Psoas muscle (tissue), 8 donors: Measurements from ENCODE around the gene CNST. TPM values are rescaled to one million over a fixed set of nuclear protein-coding genes. Genes with fewer than 3 reads are reported as not detected.
A peak's percentile ranks its signal among the peaks of the same experiment; 100 is the strongest.
"Not testable (repeated sequence)": the region's sequence is repeated elsewhere in the genome, so short reads cannot be mapped to it uniquely, and the experiment has no call there.

Source experiments
- ATAC-seq, 4 donors: fragments of 200-7000 bp; cut with Tn5 transposase; one replicate each; pipeline ENCODE4 v1.9.1; 2020; ENCODE audit warnings: moderate library complexity in 3 of 4, mild to moderate bottlenecking in 2 of 4
- DNase-seq, 2 donors: peaks; one replicate each; pipeline ENCODE4 v3.0.0-alpha.2; 2020
- H3K27ac ChIP-seq: fragments of 200-600 bp; one replicate; pipeline ENCODE4 v1.8.0; 2022
- H3K27me3 ChIP-seq, 3 donors: fragments of 200-600 bp in 1 of 3; one replicate each; pipeline versions ENCODE4 v1.6.1 to v1.8.0; 2013 to 2022; ENCODE audit warnings: low read length in 2 of 3, mild to moderate bottlenecking in 2 of 3, moderate library complexity in 1 of 3; ENCODE audit not compliant: insufficient read depth in 3 of 3
- H3K36me3 ChIP-seq, 2 donors: fragments of 200-600 bp in 1 of 2; one replicate each; pipeline versions ENCODE4 v1.6.1 to v1.8.0; 2013 to 2022; ENCODE audit warnings: low read depth in 1 of 2, mild to moderate bottlenecking in 1 of 2, moderate library complexity in 1 of 2; ENCODE audit not compliant: insufficient read depth in 1 of 2
- H3K4me1 ChIP-seq: fragments of 200-600 bp; one replicate; pipeline ENCODE4 v1.8.0; 2022
- H3K4me3 ChIP-seq: fragments of 200-600 bp; one replicate; pipeline ENCODE4 v1.8.0; 2022; ENCODE audit warnings: mild to moderate bottlenecking
- H3K9me3 ChIP-seq: fragments of 200-600 bp; one replicate; pipeline ENCODE4 v1.8.0; 2022
- CTCF ChIP-seq: fragments of 200-600 bp; IDR thresholded peaks from one replicate; pipeline ENCODE4 v1.8.0; 2022; ENCODE audit warnings: antibody characterized with exemption
- WGBS, 3 donors: extraction: QIAGEN DNeasy Blood & Tissue Kit; methylation state at CpG; one replicate each; pipeline versions ENCODE4 v1.1.6 to v1.1.7; 2013; 5-methylcytosine and 5-hydroxymethylcytosine counted together
- intact Hi-C, 2 donors: fragments of 100-400 bp; cut with DNase I; formaldehyde crosslinking; loops; one replicate each; pipeline versions ENCODE4 v1.11.0 to v1.14.2; 2022
- polyA plus RNA-seq, 3 donors: library from polyadenylated mRNA; stranded (reverse); fragments of 200-250 nt; gene quantifications; one replicate each; pipeline ENCODE4 v1.2.3, GENCODE V29; 2013
- total RNA-seq, 4 donors: library from RNA; stranded (reverse); fragmentation: NEBNext Ultra II Directional in 2 of 4; extraction: Animal tissue kit (Norgen Biotek cat#: 25700) in 2 of 4; gene quantifications; one replicate each; pipeline versions ENCODE4 v1.2.1 to v1.2.4, GENCODE V29; 2021 to 2023
- donor health status: healthy with polysubstance abuse.
- donor health status: DM: no; HTN: no; CAD: no; lungs with moderate emphysema.
- donor health status: Bipolar disorder and iron deficiency.
- donor health status: healthy.
- donor health status: DM: yes; HTN: yes; CAD: no.
- donor health status: DM: no; HTN: no; CAD: no.
- donor health status: DM: no; HTN: no; CAD: no.
- donor health status: DM: yes; HTN: yes; CAD: no.

The CNST gene
- total and polyA plus RNA-seq, 7 donors = 9.7 to 64.8 (median 19.5) TPM

DNA sequence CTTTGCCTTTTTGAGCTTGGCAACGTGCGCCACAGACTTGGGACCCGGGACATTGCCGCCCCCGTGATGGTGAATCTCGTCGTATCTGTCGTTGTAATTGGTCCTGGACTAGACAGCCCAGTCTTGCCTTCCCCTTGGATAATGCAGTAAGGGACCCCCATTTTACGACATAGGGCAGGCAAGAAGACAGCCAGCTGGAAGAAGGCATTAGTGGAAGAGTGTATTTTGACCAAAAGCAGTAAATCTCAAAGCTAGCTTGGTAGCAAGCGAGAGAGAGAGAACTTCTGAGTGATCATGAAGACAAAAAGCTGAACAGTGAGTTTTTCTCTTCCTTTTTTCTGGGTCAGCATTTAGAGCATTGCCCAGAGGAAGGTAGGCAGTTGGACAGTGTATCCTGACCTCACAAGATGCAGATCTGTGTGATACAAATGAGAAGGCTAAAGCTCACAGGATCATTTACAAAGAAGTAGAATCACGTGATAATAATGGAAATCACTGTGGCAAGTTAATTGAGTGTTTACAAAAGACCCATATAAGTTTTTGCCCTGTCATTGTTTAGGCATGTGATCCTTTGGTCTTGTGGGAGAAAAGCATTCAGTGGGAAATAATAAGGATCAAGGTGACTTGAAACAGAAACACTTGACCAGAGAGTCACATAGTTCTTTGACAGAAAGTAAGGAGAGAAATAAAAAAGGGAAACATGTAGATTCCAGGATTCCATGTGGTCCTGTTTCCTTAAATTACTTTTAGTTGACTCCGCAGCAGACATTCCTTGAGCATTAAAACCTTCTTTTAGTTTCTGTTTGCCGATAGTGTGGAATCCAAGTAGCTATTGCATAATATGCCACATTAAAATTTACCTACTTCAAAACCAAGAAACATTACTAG is 66.3 kb downstream of the CNST start:
- no peak for DNase-seq
- no peak overlapping the region for H3K4me3 ChIP-seq
- no peaks in the 10 kb centered on the region for H3K4me1 ChIP-seq
- H3K9me3 ChIP-seq = no peaks in the 10 kb centered on the region
- no peak for TF ChIP-seq CTCF
- H3K27ac ChIP-seq = peak overlapping the region; percentile 21
- peaks cover 0 to 32% of the 10 kb centered on the region in 2 donors for H3K36me3 ChIP-seq
- no peaks in the 10 kb centered on the region for H3K27me3 ChIP-seq
- peak in 2 of 4 donors; percentile 44 for ATAC-seq
- intact Hi-C loops = no loop called here
- WGBS, 3 donors = 83 to 92% (median 86%) methylated on average over 13 of the region's 13 CpGs

DNA sequence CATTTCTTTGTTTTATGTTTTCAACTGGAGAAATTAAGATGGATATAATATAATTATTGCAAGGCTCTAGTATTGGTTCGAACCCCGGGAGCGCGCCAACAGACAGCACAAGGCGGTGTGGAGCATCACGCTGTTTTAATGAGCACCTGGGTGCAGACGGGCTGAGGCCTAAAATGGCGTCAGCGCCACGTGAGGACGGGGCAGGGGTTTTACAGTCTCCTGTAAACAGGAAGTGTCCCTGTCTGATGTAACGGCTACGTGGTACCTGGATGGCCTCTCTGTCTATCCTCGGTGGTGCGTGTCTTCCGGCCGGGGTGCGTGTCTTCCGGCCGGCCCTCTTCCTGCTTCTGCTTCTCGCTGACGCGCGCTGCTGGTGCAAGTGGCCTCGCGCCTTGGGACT is 68.4 kb downstream of the CNST start:
- H3K27ac ChIP-seq, intact Hi-C loops, H3K4me1 ChIP-seq, H3K9me3 ChIP-seq, ATAC-seq, H3K4me3 ChIP-seq, H3K27me3 ChIP-seq, DNase-seq: not testable (repeated sequence)
- 92 to 97% (median 96%) methylated on average over 11 to 26 of the region's 26 CpGs for WGBS, 3 donors
- H3K36me3 ChIP-seq = peaks cover 0 to 25% of the 10 kb centered on the region in 2 donors

DNA sequence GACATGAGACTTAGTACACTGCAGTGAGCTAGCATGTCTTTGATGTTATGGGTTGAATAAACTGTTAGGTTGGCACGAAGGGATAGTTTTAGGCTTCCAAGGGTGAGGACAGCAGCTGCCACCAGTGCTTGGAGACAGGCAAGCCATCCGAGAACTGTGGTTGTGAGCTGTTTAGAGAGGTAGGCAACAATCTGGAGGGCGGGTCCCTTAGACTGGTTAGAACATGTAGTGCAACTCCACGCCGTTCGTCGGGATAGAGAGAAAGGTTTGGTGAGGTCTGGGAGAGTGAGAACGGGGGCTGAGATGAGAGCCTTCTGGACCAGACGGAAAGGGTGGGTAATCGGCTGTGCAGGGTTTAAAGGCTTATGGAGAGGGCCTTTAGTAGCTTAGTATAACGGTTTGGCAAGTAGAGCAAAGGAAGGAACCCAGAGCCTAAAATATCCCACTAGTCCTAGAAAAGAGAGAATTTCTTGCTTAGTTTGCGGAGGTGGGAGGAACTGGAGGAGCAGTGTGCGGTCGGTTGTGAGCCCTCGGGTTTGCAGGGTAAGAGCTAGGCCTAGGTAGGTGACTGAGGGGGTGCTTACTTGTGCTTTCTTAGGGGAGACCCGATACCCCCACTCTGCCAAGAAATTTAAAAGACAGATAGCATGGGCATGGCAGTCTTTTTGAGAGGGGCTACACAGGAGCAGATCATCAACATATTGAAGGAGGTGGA is 72.8 kb downstream of the CNST start:
- H3K4me1 ChIP-seq = peaks cover 23% of the 10 kb centered on the region
- peaks cover 4 to 25% of the 10 kb centered on the region in 2 donors for H3K36me3 ChIP-seq
- H3K27ac ChIP-seq = peak overlapping the region; percentile 66
- H3K4me3 ChIP-seq = no peak overlapping the region
- WGBS, 3 donors = 55 to 85% (median 72%) methylated on average over 16 of the region's 16 CpGs
- TF ChIP-seq CTCF = no peak
- DNase-seq (no peak), ATAC-seq (peak; percentile 46 to 69 (median 56))
- no peaks in the 10 kb centered on the region for H3K27me3 ChIP-seq
- intact Hi-C loops = no loop called here
- H3K9me3 ChIP-seq = no peaks in the 10 kb centered on the region

GRCh38 chr1:246639732-246640131 is 73.5 kb downstream of the CNST start:
- DNase-seq (no peak), ATAC-seq (peak in 3 of 4 donors; percentile 6 to 33 (median 23))
- Histone ChIP-seq H3K36me3 (peaks cover 7 to 24% of the 10 kb centered on the region in 2 donors), H3K9me3 (no peaks in the 10 kb centered on the region), H3K27me3 (no peaks in the 10 kb centered on the region), H3K4me1 (peaks cover 23% of the 10 kb centered on the region), H3K27ac (peak overlapping the region; percentile 66), H3K4me3 (no peak overlapping the region)
- no peak for TF ChIP-seq CTCF
- intact Hi-C loops = no loop called here
- WGBS, 3 donors = 79 to 87% (median 85%) methylated on average over 9 of the region's 9 CpGs

GRCh38 chr1:246640747-246641146 is 74.5 kb downstream of the CNST start:
- 63 to 85% (median 72%) methylated on average over 2 of the region's 2 CpGs for WGBS, 3 donors
- peak overlapping the region; percentile 66 for H3K27ac ChIP-seq
- intact Hi-C loops = no loop called here
- no peak for TF ChIP-seq CTCF
- peaks cover 7 to 31% of the 10 kb centered on the region in 2 donors for H3K36me3 ChIP-seq
- peak overlapping the region; percentile 40 for H3K4me3 ChIP-seq
- H3K9me3 ChIP-seq = no peaks in the 10 kb centered on the region
- H3K4me1 ChIP-seq = peaks cover 23% of the 10 kb centered on the region
- no peak for DNase-seq
- ATAC-seq = peak in 1 of 4 donors; percentile 25
- no peaks in the 10 kb centered on the region for H3K27me3 ChIP-seq
